Mucosa of descending colon (tissue), 3 donors: Measurements from ENCODE around the gene INVS. TPM values are rescaled to one million over a fixed set of nuclear protein-coding genes. Genes with fewer than 3 reads are reported as not detected.
A peak's percentile ranks its signal among the peaks of the same experiment; 100 is the strongest.
"Not testable (repeated sequence)": the region's sequence is repeated elsewhere in the genome, so short reads cannot be mapped to it uniquely, and the experiment has no call there.

ENCODE experiments used
- ATAC-seq: fragments of 200-7000 bp; cut with Tn5 transposase; one replicate; pipeline ENCODE4 v1.9.1; 2020; ENCODE audit warnings: mild to moderate bottlenecking, moderate library complexity
- DNase-seq, 3 donors: peaks; one replicate each; pipeline ENCODE4 v3.0.0-alpha.2; 2020
- H3K36me3 ChIP-seq: fragments of 200-600 bp; one replicate; pipeline ENCODE4 v1.8.0; 2021; ENCODE audit warnings: low read depth, mild to moderate bottlenecking
- H3K4me1 ChIP-seq: fragments of 200-600 bp; one replicate; pipeline ENCODE4 v1.8.0; 2021; ENCODE audit warnings: low read depth, mild to moderate bottlenecking
- H3K4me3 ChIP-seq: fragments of 200-600 bp; one replicate; pipeline ENCODE4 v1.8.0; 2021; ENCODE audit warnings: mild to moderate bottlenecking
- H3K9me3 ChIP-seq: fragments of 200-600 bp; one replicate; pipeline ENCODE4 v1.8.0; 2021; ENCODE audit warnings: mild to moderate bottlenecking
- intact Hi-C, 2 donors: fragments of 100-400 bp; cut with DNase I in 1 of 2; cut with micrococcal nuclease in 1 of 2; formaldehyde crosslinking; loops; one replicate each; pipeline versions ENCODE4 v1.11.0 to v1.11.1; 2022; cut with DNase I, micrococcal nuclease
- total RNA-seq, 3 donors: library from RNA; stranded (reverse); fragmentation: NEBNext Ultra II Directional in 2 of 3; extraction: Animal tissue kit (Norgen Biotek cat#: 25700) in 2 of 3; gene quantifications; one replicate each; pipeline versions ENCODE4 v1.2.1 to v1.2.4, GENCODE V29; 2021 to 2023
- TF ChIP-seq, protein P1 (sequence below): fragments of 200-600 bp; IDR thresholded peaks from one replicate; pipeline ENCODE4 v1.8.0; 2022; ENCODE audit warnings: antibody characterized with exemption, mild to moderate bottlenecking
- donor health status: DM: no; HTN: no; CAD: no; lungs with moderate emphysema.
- donor health status: DM: no; HTN: no; CAD: no.
- donor health status: DM: no; HTN: yes; CAD: no.

INVS gene
- total RNA-seq, 3 donors from 2014 or later: 16.8 to 24.0 (median 19.3) TPM

GRCh38 chr9:100317706-100318105, 218.7 kb downstream of the INVS start:
- ATAC-seq (no peak), DNase-seq (no peak)
- intact Hi-C loops: no loop called here
- H3K4me1 ChIP-seq: no peaks in the 10 kb centered on the region
- no peaks in the 10 kb centered on the region for H3K9me3 ChIP-seq
- H3K4me3 ChIP-seq: no peak overlapping the region
- no peaks in the 10 kb centered on the region for H3K36me3 ChIP-seq
- TF ChIP-seq, protein P1, sequence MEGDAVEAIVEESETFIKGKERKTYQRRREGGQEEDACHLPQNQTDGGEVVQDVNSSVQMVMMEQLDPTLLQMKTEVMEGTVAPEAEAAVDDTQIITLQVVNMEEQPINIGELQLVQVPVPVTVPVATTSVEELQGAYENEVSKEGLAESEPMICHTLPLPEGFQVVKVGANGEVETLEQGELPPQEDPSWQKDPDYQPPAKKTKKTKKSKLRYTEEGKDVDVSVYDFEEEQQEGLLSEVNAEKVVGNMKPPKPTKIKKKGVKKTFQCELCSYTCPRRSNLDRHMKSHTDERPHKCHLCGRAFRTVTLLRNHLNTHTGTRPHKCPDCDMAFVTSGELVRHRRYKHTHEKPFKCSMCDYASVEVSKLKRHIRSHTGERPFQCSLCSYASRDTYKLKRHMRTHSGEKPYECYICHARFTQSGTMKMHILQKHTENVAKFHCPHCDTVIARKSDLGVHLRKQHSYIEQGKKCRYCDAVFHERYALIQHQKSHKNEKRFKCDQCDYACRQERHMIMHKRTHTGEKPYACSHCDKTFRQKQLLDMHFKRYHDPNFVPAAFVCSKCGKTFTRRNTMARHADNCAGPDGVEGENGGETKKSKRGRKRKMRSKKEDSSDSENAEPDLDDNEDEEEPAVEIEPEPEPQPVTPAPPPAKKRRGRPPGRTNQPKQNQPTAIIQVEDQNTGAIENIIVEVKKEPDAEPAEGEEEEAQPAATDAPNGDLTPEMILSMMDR: no peak

DNA sequence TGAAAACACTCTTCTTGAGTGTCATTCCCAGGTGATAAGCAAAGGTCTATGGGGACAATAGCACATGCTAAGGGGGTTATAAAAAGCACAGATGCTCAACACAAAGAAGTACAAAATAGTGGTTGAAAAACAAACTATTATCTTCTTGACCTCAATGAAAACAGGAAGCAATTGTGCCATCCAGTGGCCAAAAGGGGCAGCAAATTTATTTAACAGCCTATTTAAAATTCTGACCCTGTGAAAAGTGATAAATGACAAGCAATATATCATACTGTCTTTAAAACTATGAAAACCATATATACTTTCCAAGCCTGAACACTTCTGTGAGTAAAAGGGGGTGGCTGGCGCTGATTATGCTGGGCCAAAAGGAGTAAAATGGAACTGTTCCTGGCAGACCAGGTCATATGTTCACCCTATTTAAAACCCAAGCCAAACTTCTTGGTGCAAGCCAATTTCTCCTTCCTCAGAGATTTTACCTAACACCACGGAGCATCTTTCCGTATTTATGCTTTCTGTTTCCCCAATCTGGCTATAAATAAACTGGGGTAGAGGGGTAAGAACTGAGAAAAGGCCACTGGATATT, 224.0 kb downstream of the INVS start:
- Histone ChIP-seq H3K36me3 (no peaks in the 10 kb centered on the region), H3K4me3 (no peak overlapping the region), H3K4me1 (no peaks in the 10 kb centered on the region), H3K9me3 (no peaks in the 10 kb centered on the region)
- ATAC-seq (no peak), DNase-seq (peak in 1 of 3 donors; percentile 52)
- TF ChIP-seq, protein P1: peak; percentile 41
- intact Hi-C loops: no loop called here

GRCh38 chr9:100324594-100325200, 225.7 kb downstream of the INVS start:
- intact Hi-C loops: no loop called here
- no peak for ATAC-seq
- Histone ChIP-seq H3K9me3 (no peaks in the 10 kb centered on the region), H3K4me3 (no peak overlapping the region), H3K36me3 (no peaks in the 10 kb centered on the region), H3K4me1 (no peaks in the 10 kb centered on the region)
- TF ChIP-seq, protein P1: no peak
- DNase-seq: no peak

DNA sequence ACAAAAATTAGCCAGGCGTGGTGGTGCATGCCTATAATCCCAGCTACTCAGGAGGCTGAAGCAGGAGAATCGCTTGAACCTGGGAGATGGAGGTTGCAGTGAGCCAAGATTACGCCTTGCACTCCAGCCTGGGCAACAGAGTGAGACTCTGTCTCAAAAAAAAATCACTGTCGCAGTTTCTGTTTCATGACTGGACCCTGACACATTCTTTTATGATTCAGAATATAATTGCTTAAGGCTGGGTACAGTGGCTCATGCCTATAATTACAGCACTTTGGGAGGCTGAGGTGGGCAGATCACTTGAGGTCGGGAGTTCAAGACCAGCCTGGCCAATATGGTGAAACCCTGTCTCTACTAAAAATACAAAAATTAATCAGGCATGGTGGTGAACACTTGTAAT, 239.7 kb downstream of the INVS start:
- H3K36me3 ChIP-seq, intact Hi-C loops, ATAC-seq, H3K4me3 ChIP-seq, H3K9me3 ChIP-seq, H3K4me1 ChIP-seq, DNase-seq: not testable (repeated sequence)

DNA sequence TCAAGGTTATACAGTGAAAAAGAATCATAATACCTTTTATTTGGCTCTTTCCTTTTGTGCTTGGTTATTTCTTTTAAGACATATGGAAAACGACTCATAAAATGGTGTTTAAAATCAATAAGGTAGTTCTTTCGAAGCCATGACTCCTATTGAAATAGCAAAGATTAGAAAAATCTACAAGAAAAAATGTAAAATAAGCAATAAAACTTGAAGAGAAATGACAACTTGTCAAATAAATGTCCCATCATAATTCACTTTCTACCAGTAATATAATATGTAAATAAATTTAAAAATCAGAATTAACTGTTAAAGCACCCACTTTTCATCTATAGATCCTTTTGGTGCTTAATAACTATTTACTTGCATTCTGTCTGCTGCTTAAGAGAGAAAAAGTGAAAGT, 241.2 kb downstream of the INVS start:
- intact Hi-C loops: no loop called here

DNA sequence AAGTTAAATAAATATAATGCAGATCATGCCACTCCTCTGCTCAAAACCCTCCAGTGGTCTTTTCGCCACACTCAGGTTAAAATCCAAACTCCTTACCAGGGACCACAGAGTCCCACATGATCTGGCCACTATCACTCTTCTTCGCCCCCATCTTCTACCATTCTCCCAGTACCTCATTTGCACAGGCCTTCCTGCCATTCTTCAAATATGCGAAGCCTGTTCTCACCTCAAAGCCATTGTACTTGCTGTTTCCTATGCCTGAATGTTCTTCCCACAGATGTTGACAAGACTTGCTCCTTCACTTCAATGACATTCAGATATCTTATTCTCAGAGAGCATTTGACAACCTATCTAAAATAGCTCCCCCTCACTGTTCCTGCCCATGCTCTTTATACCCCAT, 242.8 kb downstream of the INVS start:
- intact Hi-C loops: no loop called here
- no peak for ATAC-seq
- no peak for DNase-seq

More for the DNA sequence above, 241.2 kb downstream of the INVS start:
- no peak for DNase-seq
- Histone ChIP-seq H3K9me3 (no peaks in the 10 kb centered on the region), H3K4me1 (no peaks in the 10 kb centered on the region), H3K36me3 (no peaks in the 10 kb centered on the region), H3K4me3 (no peak overlapping the region)
- ATAC-seq: no peak
- TF ChIP-seq, protein P1: no peak

More for the DNA sequence above, 242.8 kb downstream of the INVS start:
- Histone ChIP-seq H3K4me1 (no peaks in the 10 kb centered on the region), H3K4me3 (no peak overlapping the region), H3K36me3 (no peaks in the 10 kb centered on the region), H3K9me3 (no peaks in the 10 kb centered on the region)
- TF ChIP-seq, protein P1: no peak
